ENCODE measurements around the gene PIMREG.
"Not testable (repeated sequence)": the region's sequence is repeated elsewhere in the genome, so short reads cannot be mapped to it uniquely, and the experiment has no call there.

Gene PIMREG

DNA sequence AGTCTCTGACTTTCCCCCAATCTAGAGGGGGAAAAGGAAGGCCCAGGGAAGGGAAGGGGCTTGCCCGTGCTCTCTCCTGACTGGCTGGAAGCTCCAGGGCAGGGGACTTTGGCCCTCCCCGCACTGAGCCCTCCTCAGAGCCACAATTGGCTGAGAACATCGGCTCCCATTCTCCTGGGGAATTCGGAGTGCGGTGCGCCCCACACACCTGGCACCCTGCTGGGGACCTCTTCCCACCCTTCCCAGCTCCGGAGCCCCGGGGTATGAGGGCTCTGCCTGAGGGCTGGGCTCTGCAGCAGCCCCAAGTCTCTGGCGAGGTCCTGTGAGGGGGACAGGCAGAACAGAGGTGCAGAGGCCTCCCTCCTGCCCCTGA lies 36.0 kb downstream of the PIMREG start:
- no peak for DNase-seq

DNA sequence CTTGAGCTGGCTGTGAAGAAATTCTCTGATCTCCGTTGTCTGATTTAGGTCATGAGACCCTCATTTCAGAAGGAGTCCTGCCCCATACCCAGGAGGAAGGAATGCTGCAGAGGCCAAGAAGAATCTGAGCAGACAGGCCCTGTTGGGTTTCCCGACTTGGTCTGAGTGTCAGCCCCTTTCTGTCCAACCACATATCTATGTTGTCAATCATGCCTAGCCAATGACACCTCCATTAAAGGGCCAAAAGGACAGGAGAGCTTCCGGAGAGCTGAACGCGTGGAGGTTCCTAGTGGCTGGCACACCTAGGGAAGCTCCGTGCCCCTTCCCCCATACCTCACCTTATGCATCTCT lies 37.8 kb downstream of the PIMREG start:
- no peak for DNase-seq

DNA sequence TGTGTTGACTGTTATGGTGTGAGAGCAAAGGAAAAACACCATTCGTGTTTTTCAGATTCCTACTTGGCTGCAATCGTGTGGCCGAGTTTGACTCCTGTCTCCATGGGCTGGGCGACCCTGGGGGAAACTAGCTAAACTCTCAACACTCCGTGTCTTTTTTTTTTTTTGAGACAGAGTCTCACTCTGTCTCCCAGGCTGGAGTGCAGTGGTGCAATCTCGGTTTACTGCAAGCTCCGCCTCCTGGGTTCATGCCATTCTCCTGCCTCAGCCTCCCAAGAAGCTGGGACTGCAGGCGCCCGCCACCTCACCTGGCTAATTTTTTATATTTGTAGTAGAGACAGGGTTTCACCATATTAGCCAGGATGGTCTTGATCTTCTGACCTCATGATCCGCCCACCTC lies 38.5 kb downstream of the PIMREG start:
- DNase-seq: not testable (repeated sequence)

DNA sequence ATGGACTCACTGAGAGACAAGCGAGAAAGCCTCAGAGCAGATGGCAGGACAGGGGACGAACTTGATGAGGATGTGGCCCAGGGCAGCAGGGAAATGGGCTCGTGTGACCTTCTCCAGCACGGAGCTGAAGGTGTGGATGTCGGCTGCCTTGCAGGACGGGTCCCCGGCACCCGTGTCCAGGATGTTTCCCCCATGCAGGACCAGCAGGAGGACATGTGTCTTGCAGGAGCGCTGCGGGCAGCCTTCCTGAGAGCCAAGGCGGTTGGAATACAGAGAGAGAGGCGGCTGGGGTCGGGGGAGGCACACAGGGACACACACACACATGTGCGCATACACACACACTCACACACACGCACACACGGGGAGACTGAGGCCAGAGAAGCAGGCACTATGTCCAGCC lies 39.3 kb downstream of the PIMREG start:
- DNase-seq: no peak

DNA sequence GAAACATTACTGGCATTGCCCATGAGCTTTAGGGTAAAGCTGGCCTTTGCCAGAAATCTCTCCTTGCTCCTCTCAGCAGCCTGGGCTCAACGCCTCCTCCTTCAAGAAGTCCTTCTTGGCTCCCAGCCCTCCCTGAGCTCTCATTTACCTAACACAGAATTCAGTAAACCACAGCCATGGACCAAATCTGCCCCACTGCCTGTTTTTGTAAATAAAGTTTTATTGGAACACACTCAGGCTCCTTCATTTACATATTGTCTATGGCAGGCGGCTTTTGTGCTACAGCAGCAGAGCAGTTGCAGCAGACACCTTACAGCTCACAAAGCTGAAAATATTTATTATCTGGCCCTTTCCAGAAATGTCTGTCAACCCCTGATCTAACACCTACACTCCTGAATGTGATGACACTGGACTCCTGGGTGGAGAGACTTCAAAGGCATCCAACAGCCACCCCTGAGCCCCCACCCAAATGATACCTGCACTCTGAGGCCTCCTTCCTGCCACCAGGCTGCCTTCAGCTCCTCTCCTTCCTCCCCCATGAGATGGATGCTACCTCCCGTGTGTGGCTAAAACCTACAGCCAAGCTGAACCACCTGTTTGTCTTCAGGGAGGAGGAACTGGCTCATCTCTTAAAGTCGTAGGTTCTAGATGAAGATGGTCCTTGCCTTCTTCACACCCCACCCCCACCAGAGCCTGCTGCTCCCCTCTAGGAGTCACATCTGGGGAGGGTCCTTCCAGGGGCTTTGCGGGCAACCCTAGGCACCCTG lies 41.6 kb downstream of the PIMREG start:
- no peak for DNase-seq

DNA sequence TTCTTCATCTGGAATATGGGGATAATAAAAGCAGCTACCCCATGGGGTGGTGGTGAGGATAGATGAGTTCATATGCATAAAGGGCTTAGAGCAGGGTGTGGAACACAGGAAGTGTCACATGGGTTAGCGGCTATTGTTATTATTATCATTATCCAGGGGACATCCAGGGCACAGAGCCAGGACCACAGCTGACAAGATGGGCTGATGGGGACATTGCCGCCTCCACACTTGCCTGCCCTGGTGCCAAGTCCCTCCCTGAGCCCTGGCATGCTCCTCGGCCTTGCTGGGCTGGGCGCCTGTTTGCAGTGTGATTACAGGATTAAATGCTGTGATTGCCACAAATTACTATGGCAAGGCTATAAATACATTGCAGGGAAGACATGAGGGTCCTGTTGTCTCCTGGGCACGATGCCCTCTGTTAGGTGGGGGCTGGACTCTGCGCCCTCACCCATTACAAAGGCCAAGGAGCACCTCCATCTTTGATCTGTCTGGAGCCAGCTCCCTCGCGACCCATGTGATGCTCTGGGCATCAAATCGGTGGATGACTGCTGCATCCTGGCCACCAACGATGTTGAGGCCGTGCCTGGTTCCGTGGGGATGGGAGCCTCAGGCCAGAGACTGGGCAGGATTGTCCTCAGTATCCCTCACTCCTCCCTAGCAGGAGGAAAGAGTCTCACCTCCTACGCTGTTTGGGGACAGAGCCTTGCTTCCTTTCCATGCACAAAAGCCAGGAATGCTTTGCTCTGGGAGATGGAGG lies 43.2 kb downstream of the PIMREG start:
- no peak for DNase-seq

DNA sequence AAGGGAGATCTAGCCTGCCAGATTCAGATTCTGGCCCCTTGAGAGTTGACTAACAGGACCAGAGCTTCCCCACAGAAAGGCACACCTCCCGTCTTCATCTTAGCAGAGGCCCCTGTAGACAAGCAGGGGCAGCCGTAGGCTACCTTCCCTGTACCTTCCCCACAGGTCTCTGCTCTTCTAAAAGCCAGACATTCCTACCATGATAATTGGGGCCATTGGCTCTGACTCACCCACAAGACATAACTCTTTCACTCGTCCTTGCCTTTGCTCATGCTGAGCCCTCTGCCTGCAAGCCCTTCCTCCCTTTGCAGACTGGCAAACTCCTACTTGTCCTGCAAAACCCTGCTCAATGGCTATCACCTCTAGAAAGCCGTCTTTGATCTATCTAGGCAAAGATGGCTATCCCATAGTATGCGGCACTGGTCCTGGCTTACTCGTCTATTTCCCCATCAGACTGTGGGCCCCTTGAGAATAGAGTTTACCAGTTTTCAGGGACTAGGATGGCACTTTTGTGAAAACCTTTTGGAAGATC lies 43.8 kb downstream of the PIMREG start:
- no peak for DNase-seq

DNA sequence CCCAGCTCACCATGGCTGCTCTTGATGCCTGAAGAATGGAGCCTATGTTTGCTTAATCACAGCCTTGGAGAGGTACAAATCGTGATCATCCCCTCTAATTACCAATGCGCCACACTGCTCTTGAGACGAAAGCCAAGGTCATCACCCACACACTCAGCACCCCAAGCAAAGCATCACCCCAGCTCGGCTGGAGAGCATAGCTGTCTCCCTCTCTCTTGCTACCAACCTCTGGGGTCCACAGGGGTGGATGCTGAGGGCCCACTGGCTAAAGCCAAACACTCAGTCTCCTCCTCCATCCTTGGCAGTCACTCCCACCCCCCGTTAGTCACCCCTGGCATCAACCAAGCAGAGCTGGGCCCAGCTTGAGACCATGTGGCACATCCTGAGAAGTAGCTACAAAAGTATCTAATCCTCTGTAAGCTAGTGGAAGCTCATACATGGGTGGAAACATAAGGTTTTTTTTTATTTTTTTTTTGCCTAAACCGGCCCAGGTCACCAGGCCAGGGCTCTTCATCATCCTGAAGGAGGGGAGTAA lies 44.8 kb downstream of the PIMREG start:
- DNase-seq: no peak

DNA sequence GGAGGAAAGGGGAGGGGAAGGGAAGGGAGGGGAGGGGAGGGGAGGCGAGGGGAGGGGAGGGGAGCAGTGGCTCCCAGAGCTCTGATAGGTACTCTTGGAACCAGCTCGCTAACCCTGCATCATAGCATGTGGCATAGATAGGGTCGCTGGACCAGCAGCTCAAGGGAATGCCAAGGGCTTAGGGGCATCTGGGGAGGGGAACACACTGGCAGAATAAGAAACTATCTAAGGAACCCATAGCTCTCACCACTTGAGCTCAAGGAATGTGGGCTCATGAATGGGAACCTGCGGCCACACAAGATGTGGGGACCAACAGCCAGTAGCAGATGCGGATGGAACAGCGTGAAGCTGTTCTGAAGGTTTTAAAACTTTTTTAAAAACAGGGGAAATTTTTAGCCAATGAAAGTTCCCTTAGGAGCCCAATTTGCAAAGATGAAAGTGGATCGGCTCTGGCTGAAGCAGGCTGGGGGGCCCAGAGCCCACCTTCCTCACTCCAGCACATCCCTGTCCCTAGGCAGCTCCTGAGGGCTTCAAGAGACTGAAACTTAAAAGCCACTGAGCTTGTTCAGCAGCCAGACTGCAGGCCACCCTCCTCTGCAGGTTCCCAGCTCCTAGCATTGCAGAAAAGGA lies 46.9 kb downstream of the PIMREG start:
- DNase-seq: no peak

DNA sequence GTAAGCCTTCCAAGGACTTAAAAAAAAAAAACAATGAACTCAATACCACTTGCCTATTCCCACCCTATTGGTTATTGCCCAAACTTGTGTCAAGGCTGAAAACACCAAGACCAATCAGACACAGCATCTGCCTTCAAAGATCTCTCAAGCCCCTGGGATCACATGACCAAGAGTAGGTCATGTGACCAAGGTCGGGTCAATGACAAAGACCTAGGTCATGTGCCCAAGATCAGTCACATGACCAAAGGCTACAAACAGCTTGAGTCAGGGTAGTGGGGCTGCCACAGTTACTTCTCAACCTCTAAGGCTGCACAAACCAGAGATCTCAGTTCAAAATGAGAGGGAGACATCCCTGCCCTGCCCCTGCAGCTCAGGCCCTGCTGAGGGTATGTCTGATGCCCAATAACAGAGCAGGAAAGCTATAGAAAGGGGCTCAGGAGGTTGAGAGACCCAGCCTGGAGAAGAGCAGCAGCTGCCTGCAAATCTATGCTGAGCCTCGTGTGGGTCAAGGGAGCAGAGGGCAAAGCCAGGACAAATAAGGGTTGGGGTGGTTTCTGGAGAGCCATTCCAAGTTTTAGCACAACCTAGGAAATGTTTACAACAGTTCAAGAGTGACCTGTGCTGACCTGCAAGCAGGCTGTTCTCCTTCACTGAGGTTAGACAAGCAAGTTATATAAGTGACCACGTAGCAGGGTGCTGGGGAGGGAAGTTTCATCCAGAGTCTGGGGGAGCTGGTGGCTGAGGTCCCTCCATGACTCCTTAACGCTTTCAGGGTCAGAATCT lies 48.8 kb downstream of the PIMREG start:
- no peak for DNase-seq

DNA sequence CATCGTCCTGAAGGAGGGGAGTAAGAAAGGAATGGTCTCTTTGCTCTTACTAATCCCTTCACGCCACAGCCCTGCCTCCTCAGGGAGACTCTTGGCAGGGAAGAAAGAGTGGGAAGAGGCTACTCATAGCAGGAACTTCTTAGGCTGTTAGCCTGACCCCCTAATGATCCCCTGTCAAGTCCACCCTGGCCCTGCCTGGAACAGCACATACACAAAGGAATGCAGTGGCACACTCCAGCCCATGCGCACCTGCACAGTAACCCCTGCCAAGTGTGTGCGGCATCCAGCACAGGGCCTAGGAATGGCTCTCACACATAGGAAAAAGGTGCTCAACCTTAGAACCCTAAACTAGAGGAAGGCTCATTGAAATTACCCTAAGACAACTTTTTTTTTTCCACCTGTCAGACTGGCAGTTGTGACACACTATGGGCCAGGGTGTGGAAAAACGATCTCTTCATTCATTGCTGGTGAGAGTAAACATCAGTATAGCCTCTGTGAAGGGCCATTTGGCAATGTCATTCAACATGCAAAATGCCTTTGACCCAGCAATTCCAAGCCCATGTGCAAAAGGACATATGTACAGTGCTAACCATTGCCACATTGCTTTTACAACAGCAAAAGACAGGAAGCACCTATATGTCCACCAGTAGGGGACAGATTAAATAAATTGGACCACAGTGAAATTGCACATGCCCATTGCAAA lies 50.1 kb downstream of the PIMREG start:
- no peak for DNase-seq

DNA sequence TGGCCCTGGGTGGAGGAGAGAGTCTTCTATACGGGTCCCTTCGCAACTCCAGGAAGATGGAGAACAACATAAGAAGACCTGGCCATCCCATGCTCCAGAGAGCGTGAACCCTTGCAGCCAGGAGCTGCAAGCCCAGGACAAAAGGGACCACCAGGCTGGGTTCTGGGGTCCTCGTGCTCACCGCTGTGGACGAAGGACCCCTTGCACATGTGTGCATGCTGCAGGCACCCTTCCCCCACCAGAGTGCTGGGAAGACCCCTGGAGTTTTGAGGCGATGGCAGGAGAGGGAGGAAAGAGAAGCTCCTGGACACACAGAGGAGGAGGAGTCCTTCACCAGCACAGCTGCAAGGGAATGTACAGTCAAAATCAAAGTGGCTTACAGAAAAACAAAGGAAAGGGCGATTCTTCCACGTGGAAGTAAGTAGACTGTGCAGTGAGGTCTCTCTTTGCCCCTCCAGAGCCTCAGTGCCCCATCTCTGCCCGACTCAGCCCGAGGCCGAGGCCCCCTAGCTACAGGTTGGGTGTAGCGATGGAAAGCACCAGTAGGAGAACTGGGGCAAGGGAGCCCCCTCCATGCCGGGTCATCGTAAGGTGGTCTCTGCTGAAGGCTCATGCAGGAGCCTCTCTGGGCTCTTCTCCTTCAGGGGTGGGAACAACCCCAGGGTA lies 51.3 kb downstream of the PIMREG start:
- no peak for DNase-seq

DNA sequence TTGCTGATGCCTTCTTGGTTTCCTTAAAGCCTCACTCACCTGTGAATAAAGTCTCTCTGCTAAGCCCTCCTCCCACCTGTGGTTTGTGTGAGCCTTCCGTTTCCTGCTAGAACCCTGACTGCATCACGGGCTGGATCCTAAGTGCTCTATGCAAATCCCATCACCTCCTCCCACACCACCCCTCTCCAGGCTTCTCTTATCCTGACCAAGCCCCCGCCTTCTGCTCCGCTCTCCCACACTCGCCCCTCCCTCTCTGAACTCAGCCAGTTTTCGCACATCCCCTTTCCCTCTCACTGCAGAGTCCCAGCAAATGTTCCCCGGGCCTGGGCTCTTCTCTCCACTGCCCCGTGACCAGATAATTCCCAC lies 51.8 kb downstream of the PIMREG start:
- no peak for DNase-seq

DNA sequence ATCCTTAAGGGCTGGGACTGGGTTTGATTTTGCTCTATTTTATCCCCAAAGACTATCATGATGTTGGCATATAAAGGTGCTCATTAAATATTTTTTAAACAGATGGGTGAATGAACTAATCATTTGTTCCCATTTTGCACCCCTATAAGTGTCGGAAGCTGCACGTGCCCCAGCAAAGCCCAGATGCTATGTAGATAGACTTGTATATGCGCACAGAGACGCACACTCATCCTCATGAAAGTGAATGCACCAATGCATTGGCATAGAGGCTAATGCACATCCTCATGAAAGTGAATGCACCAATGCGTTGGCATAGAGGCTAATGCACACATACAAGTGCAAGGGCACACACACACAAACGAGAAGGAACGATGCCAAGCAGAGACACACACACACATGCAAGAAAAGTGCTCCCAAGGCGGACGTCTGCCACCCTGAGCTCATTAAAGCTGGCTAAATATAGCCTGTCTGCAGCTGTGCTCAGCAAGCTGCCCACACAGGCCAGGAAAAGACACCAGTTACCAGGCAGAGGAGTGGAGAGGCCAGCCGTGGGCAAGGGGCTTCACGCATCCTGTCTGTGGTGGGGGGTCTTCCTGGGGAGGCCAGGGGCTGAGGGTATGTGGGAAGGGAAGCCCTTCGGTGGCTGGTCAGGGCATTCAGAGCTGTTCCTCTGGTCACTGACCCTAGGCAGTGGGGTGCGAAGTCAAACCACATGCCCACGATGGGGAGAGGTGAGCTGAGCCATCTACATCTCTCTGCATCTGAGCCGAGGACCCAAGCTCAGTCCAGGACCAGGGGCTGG lies 52.6 kb downstream of the PIMREG start:
- DNase-seq: no peak

DNA sequence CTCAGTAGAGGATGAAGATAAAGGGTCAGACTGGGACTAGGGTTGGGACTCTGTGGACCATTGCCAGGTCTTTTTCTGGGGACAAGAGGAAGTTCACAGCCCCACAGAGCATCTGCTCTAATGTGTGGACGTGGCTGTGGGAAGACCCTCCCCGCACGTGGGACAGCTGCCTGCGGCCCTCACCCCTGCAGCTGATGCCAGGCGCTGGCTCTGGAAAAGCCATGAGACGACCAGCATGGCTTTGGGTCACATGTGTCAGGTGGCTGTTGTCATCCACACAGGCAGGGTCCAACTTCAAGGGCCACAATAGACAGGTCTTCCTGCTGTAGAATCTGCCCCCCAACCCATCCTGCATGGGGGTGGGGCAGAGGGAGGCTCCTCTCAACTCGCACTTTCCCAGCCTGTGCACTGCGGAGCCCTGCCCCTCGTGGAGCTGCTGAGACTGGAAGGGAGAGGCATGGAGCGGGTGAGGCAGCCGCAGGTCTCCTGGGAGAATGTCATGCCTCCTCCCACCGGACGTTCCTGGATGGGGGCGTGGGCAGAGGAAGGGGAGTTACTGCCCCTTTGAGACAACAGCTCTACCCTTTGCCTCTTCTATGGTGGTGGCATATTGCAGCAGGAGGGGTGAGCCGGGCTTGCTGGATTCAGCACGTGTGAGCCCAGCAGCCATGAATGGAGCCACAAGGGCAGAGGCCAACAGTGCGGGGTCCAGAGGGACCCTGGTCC lies 53.4 kb downstream of the PIMREG start:
- no peak for DNase-seq

DNA sequence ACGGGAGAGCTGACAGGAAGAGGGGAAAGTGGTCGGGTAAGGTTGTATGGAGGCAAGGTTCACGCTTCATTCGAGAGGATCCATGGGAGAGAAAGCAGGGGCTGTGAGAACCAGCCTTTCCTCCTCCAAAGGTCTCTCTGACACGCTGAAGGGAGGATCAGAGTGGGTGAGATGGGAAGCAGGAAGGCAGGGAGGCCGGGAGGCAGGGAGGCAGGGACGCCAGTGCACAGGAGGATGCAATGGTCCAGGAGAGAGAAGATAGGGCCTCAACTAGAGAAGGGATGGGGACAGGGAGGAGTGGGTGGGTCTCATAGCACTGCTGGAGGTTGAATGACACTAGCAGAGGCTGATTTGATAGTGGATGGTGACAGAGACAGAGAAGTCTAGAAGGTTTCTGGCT lies 54.1 kb downstream of the PIMREG start:
- no peak for DNase-seq

DNA sequence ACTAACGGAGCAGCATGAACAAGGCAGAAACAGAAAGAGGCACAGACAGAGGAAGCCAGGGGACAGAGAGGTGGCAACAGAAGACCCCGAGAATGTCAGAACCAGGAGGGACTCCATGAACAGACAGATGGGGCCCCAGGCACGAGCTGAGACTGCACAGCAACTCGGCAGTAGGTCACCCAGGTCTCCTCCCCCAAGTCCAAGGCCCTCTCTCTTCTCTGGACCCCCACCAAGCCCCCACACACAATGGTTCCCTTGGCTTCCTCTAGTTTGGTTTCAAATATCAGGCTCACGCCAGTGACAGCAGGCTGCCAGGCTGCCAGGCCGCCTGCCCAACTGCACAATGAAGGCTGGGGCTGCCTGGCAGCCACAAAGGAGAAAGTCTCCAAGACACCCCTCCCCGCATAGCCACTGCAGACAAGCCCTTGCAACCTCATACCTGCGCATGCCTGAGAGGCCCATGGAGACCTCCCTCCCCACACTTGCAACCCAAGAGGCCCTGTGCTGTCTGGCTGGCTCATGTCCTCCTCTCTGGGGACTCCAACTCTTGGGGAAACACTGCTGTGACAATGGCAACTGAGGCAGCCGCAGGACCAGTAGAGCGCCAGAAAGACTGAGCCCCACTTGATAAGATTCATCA lies 54.8 kb downstream of the PIMREG start:
- DNase-seq: no peak

Data from GDM1 (cell line).